Central memory CD8-positive, alpha-beta T cell (primary cell): ENCODE data around the gene PSME2.
A peak's percentile ranks its signal among the peaks of the same experiment; 100 is the strongest.

ENCODE experiments used
- ATAC-seq: fragments of 150-1000 bp; cut with Tn5 transposase; replicated peaks from 2 replicates; pipeline ENCODE4 v1.10.0; 2022; ENCODE audit warnings: mild to moderate bottlenecking, moderate FRiP score, moderate number of reproducible peaks; ENCODE audit not compliant: poor library complexity, severe bottlenecking; ENCODE audit errors: extremely low read depth
- DNase-seq, 2 donors: peaks; one replicate each; pipeline ENCODE4 v3.0.0; 2021; ENCODE audit warnings: low spot score in 2 of 2
- H3K27ac Mint-ChIP-seq: one replicate; pipeline ENCODE4 v1.8.0; 2022; ENCODE audit warnings: low read depth, mild to moderate bottlenecking, moderate library complexity, mixed read lengths
- H3K27me3 Mint-ChIP-seq: one replicate; pipeline ENCODE4 v1.8.0; 2022; ENCODE audit warnings: mixed read lengths
- H3K36me3 Mint-ChIP-seq: one replicate; pipeline ENCODE4 v1.8.0; 2022; ENCODE audit warnings: mild to moderate bottlenecking, moderate library complexity, mixed read lengths; ENCODE audit not compliant: insufficient read depth
- H3K4me1 Mint-ChIP-seq: one replicate; pipeline ENCODE4 v1.8.0; 2022; ENCODE audit warnings: mixed read lengths
- H3K4me3 Mint-ChIP-seq: one replicate; pipeline ENCODE4 v1.8.0; 2022; ENCODE audit warnings: mild to moderate bottlenecking, moderate library complexity, mixed read lengths
- H3K9me3 Mint-ChIP-seq: one replicate; pipeline ENCODE4 v1.8.0; 2022; ENCODE audit warnings: mixed read lengths

The PSME2 gene

GRCh38 chr14:24146453-24146977 is at the start of gene PSME2:
TSS of gene PSME2 (minus strand) at chr14:24146610. CDS start at chr14:24146581, 29 bp downstream.
- Mint-ChIP-seq H3K4me1 (peaks cover 65% of the 10 kb centered on the region), H3K27me3 (no peaks in the 10 kb centered on the region), H3K9me3 (no peaks in the 10 kb centered on the region), H3K27ac (peak within 1 kb of the TSS; percentile 92), H3K36me3 (peaks cover 35% of the 10 kb centered on the region), H3K4me3 (peak within 1 kb of the TSS; percentile 98)
- ATAC-seq (peak; percentile 54), DNase-seq (peak; percentile 71 to 75)

- Mint-ChIP-seq H3K27me3 (no peaks in the 10 kb centered on the region), H3K4me1 (peaks cover 57% of the 10 kb centered on the region), H3K27ac (peak within 1 kb of the TSS; percentile 98), H3K9me3 (no peaks in the 10 kb centered on the region), H3K4me3 (peak within 1 kb of the TSS; percentile 89), H3K36me3 (peaks cover 40% of the 10 kb centered on the region)
- DNase-seq: peak; percentile 85 to 93
- ATAC-seq: peak; percentile 89
Observed at GRCh38 chr14:24195186-24196070, 49.0 kb upstream of the PSME2 start, which contains the start of gene TM9SF1. TSS of gene TM9SF1 (minus strand) at chr14:24195441. CDS start at chr14:24195019, 422 bp downstream.

GRCh38 chr14:24194873-24195185 is 48.4 kb upstream of the PSME2 start:
- Mint-ChIP-seq H3K36me3 (peaks cover 38% of the 10 kb centered on the region), H3K4me3 (peak overlapping the region; percentile 89), H3K27ac (peak overlapping the region; percentile 98), H3K27me3 (no peaks in the 10 kb centered on the region), H3K9me3 (no peaks in the 10 kb centered on the region), H3K4me1 (peaks cover 57% of the 10 kb centered on the region)
- ATAC-seq: no peak
- no peak for DNase-seq

GRCh38 chr14:24194186-24194872 is 47.9 kb upstream of the PSME2 start:
- ATAC-seq: no peak
- peaks cover 54% of the 10 kb centered on the region for H3K4me1 Mint-ChIP-seq
- peak overlapping the region; percentile 98 for H3K27ac Mint-ChIP-seq
- H3K27me3 Mint-ChIP-seq: no peaks in the 10 kb centered on the region
- no peaks in the 10 kb centered on the region for H3K9me3 Mint-ChIP-seq
- H3K4me3 Mint-ChIP-seq: peak overlapping the region; percentile 89
- no peak for DNase-seq
- peaks cover 38% of the 10 kb centered on the region for H3K36me3 Mint-ChIP-seq

GRCh38 chr14:24192933-24193332 is 46.5 kb upstream of the PSME2 start:
- peak overlapping the region; percentile 79 for H3K27ac Mint-ChIP-seq
- ATAC-seq: no peak
- H3K36me3 Mint-ChIP-seq: peaks cover 40% of the 10 kb centered on the region

GRCh38 chr14:24190416-24190815 is 44.0 kb upstream of the PSME2 start:
- no peak overlapping the region for H3K4me3 Mint-ChIP-seq
- no peaks in the 10 kb centered on the region for H3K9me3 Mint-ChIP-seq
- no peak overlapping the region for H3K27ac Mint-ChIP-seq
- H3K27me3 Mint-ChIP-seq: no peaks in the 10 kb centered on the region
- DNase-seq (no peak), ATAC-seq (no peak)
- H3K4me1 Mint-ChIP-seq: peaks cover 54% of the 10 kb centered on the region
- H3K36me3 Mint-ChIP-seq: peaks cover 26% of the 10 kb centered on the region

More at GRCh38 chr14:24192933-24193332, 46.5 kb upstream of the PSME2 start:
- Mint-ChIP-seq H3K9me3 (no peaks in the 10 kb centered on the region), H3K4me3 (no peak overlapping the region), H3K4me1 (peaks cover 55% of the 10 kb centered on the region), H3K27me3 (no peaks in the 10 kb centered on the region)
- DNase-seq: no peak

GRCh38 chr14:24189460-24189859 is 43.0 kb upstream of the PSME2 start:
- ATAC-seq (no peak), DNase-seq (no peak)
- H3K27ac Mint-ChIP-seq: peak overlapping the region; percentile 90
- no peaks in the 10 kb centered on the region for H3K27me3 Mint-ChIP-seq
- peaks cover 16% of the 10 kb centered on the region for H3K36me3 Mint-ChIP-seq
- no peak overlapping the region for H3K4me3 Mint-ChIP-seq
- peaks cover 45% of the 10 kb centered on the region for H3K4me1 Mint-ChIP-seq
- H3K9me3 Mint-ChIP-seq: no peaks in the 10 kb centered on the region

GRCh38 chr14:24189059-24189375 is 42.6 kb upstream of the PSME2 start:
- Mint-ChIP-seq H3K27me3 (no peaks in the 10 kb centered on the region), H3K4me1 (peaks cover 41% of the 10 kb centered on the region), H3K9me3 (no peaks in the 10 kb centered on the region), H3K4me3 (peak overlapping the region; percentile 78), H3K27ac (peak overlapping the region; percentile 90), H3K36me3 (peaks cover 13% of the 10 kb centered on the region)
- ATAC-seq: no peak
- no peak for DNase-seq

GRCh38 chr14:24188251-24189058 is 42.0 kb upstream of the PSME2 start, which contains the start of gene IPO4:
TSS of gene IPO4 (minus strand) at chr14:24188816. CDS start at chr14:24188787, 29 bp downstream.
- peak within 1 kb of the TSS; percentile 78 for H3K4me3 Mint-ChIP-seq
- peaks cover 13% of the 10 kb centered on the region for H3K36me3 Mint-ChIP-seq
- peaks cover 38% of the 10 kb centered on the region for H3K4me1 Mint-ChIP-seq

GRCh38 chr14:24187539-24187915 is 41.1 kb upstream of the PSME2 start:
- Mint-ChIP-seq H3K4me3 (peak overlapping the region; percentile 78), H3K4me1 (peaks cover 36% of the 10 kb centered on the region), H3K27me3 (no peaks in the 10 kb centered on the region), H3K36me3 (peaks cover 16% of the 10 kb centered on the region), H3K27ac (peak overlapping the region; percentile 90), H3K9me3 (no peaks in the 10 kb centered on the region)
- no peak for ATAC-seq
- no peak for DNase-seq

More at GRCh38 chr14:24188251-24189058, 42.0 kb upstream of the PSME2 start, which contains the start of gene IPO4:
- H3K9me3 Mint-ChIP-seq: no peaks in the 10 kb centered on the region
- H3K27me3 Mint-ChIP-seq: no peaks in the 10 kb centered on the region
- ATAC-seq (peak; percentile 95), DNase-seq (peak; percentile 81 to 93)
- H3K27ac Mint-ChIP-seq: peak within 1 kb of the TSS; percentile 90

GRCh38 chr14:24186831-24187538 is 40.6 kb upstream of the PSME2 start:
- no peak for ATAC-seq
- Mint-ChIP-seq H3K4me3 (peak overlapping the region; percentile 78), H3K9me3 (no peaks in the 10 kb centered on the region)

More at GRCh38 chr14:24186831-24187538, 40.6 kb upstream of the PSME2 start:
- Mint-ChIP-seq H3K27me3 (no peaks in the 10 kb centered on the region), H3K27ac (peak overlapping the region; percentile 90), H3K4me1 (peaks cover 33% of the 10 kb centered on the region), H3K36me3 (peaks cover 14% of the 10 kb centered on the region)
- DNase-seq: no peak
